H1 (cell line): ENCODE measurements around the gene IRF9. TPM values are rescaled to one million over a fixed set of nuclear protein-coding genes. Genes with fewer than 3 reads are reported as not detected.

Experiments used
- ASH2L ChIP-seq: fragments of 200-600, 300-600 bp; sonication (generic); IDR thresholded peaks from one replicate; pipeline ENCODE4 v1.7.1; 2017; ENCODE audit warnings: low read length
- ATF3 ChIP-seq: IDR thresholded peaks from 2 replicates; pipeline ENCODE4 v1.6.1; 2011; ENCODE audit warnings: low read depth, mild to moderate bottlenecking, low read length; ENCODE audit not compliant: insufficient read depth
- BCL11A ChIP-seq, 2 experiments: IDR thresholded peaks; one replicate each; pipeline ENCODE4 v1.6.1; 2011; ENCODE audit warnings: low read depth in 2 of 2, low read length in 2 of 2, mild to moderate bottlenecking in 2 of 2
- CBX5 ChIP-seq: fragments of 300-800, 300-1000 bp; sonication (generic); IDR thresholded peaks from 2 replicates; pipeline ENCODE4 v1.7.1; 2016; ENCODE audit warnings: antibody characterized with exemption, low read length, low read depth
- CREB1 ChIP-seq: IDR thresholded peaks from 2 replicates; pipeline ENCODE4 v1.6.1; 2012; ENCODE audit warnings: inconsistent platforms
- EZH2 ChIP-seq: fragments of 200-600 bp; sonication (generic); IDR thresholded peaks from 2 replicates; pipeline ENCODE4 v1.7.1; 2012; ENCODE audit warnings: low read depth, mild to moderate bottlenecking, moderate library complexity, low read length, inconsistent platforms; ENCODE audit not compliant: severe bottlenecking
- FOSL1 ChIP-seq: IDR thresholded peaks from 2 replicates; pipeline ENCODE4 v1.6.1; 2011; ENCODE audit warnings: mild to moderate bottlenecking, low read depth, low read length, moderate library complexity; ENCODE audit not compliant: insufficient read depth
- GTF2F1 ChIP-seq: IDR thresholded peaks from 2 replicates; pipeline ENCODE4 v1.6.1; 2012; ENCODE audit warnings: low read depth, low read length, improper control_type of control experiment, borderline replicate concordance
- HDAC2 ChIP-seq, 2 experiments: fragments of 300-600 bp in 1 of 2; sonication (generic) in 1 of 2; IDR thresholded peaks; 2 replicates each; pipeline ENCODE4 v1.6.1; 2011 to 2012; ENCODE audit warnings: low read depth in 2 of 2, low read length in 2 of 2, mild to moderate bottlenecking in 2 of 2, moderate library complexity in 2 of 2, borderline replicate concordance in 1 of 2, inconsistent platforms in 1 of 2
- JUND ChIP-seq: IDR thresholded peaks from 2 replicates; pipeline ENCODE4 v1.6.1; 2011; ENCODE audit warnings: mild to moderate bottlenecking, improper control_type of control experiment, low read length
- PHF8 ChIP-seq: fragments of 200-600 bp; sonication (generic); conservative IDR thresholded peaks from 2 replicates; pipeline ENCODE4 v1.7.1; 2012; ENCODE audit warnings: low read depth, mild to moderate bottlenecking, inconsistent platforms, low read length, moderate library complexity
- POLR2AphosphoS5 ChIP-seq: IDR thresholded peaks from 2 replicates; pipeline ENCODE4 v1.6.1; 2011; ENCODE audit warnings: low read depth, low read length
- RXRA ChIP-seq: IDR thresholded peaks from 2 replicates; pipeline ENCODE4 v1.6.1; 2011; ENCODE audit warnings: low read depth, mild to moderate bottlenecking, low read length, moderate library complexity; ENCODE audit not compliant: insufficient read depth
- SAP30 ChIP-seq: fragments of 300-600 bp; sonication (generic); IDR thresholded peaks from 2 replicates; pipeline ENCODE4 v1.7.1; 2012; ENCODE audit warnings: low read length, moderate library complexity, mild to moderate bottlenecking, inconsistent platforms; ENCODE audit not compliant: insufficient read depth, insufficient replicate concordance
- SIN3A ChIP-seq, 2 experiments: IDR thresholded peaks in 1 of 2; conservative IDR thresholded peaks in 1 of 2; 2 replicates each; pipeline ENCODE4 v1.6.1; 2011 to 2012; ENCODE audit warnings: low read length in 2 of 2, improper control_type of control experiment in 1 of 2, low read depth in 1 of 2, mild to moderate bottlenecking in 1 of 2
- SIX5 ChIP-seq: IDR thresholded peaks from 2 replicates; pipeline ENCODE4 v1.6.1; 2011; ENCODE audit warnings: mild to moderate bottlenecking, low read depth, low read length
- SP1 ChIP-seq: IDR thresholded peaks from 2 replicates; pipeline ENCODE4 v1.6.1; 2011; ENCODE audit warnings: low read depth, low read length
- SP2 ChIP-seq: IDR thresholded peaks from 2 replicates; pipeline ENCODE4 v1.6.1; 2012; ENCODE audit warnings: mild to moderate bottlenecking, low read length, inconsistent platforms
- SUZ12 ChIP-seq: fragments of 200-600 bp; sonication (generic); IDR thresholded peaks from 2 replicates; pipeline ENCODE4 v1.6.1; 2012; ENCODE audit warnings: mild to moderate bottlenecking, inconsistent platforms, low read length, moderate library complexity, mixed read lengths
- TBP ChIP-seq: IDR thresholded peaks from 2 replicates; pipeline ENCODE4 v1.6.1; 2011; ENCODE audit warnings: low read depth, low read length, improper control_type of control experiment
- ZNF274 ChIP-seq: IDR thresholded peaks from 2 replicates; pipeline ENCODE4 v1.7.0; 2012; ENCODE audit warnings: low read length, borderline replicate concordance; ENCODE audit errors: extremely low read depth
- polyA plus RNA-seq, 7 experiments: library from polyadenylated mRNA; depleted of rRNA in 3 of 7; stranded (reverse) in 5 of 7; unstranded in 2 of 7; fragments of >200 nt in 5 of 7; fragments of 200-250 nt in 2 of 7; gene quantifications; 1 replicate in 5 of 7; 2 replicates in 1 of 7; 4 replicates in 1 of 7; pipeline versions ENCODE4 v1.2.1 to v1.2.3, GENCODE V29; 2011 to 2013; ENCODE audit warnings: missing spikeins in 2 of 7, mixed read lengths in 2 of 7
- total RNA-seq: library from RNA; stranded (reverse); fragmentation: NEBNext Ultra II Directional; extraction: Animal tissue kit (Norgen Biotek cat#: 25700); gene quantifications from 2 replicates; pipeline ENCODE4 v1.2.1, GENCODE V29; 2021
- TF ChIP-seq, protein P1 (sequence below): IDR thresholded peaks from 2 replicates; pipeline ENCODE4 v1.6.1; 2012; ENCODE audit warnings: inconsistent platforms

Gene IRF9
- total and polyA plus RNA-seq, 2 of the 8 experiments (the other 6 are each of a cell fraction or from before 2014, with no cell fraction given) = 11.4 to 13.2 TPM

DNA sequence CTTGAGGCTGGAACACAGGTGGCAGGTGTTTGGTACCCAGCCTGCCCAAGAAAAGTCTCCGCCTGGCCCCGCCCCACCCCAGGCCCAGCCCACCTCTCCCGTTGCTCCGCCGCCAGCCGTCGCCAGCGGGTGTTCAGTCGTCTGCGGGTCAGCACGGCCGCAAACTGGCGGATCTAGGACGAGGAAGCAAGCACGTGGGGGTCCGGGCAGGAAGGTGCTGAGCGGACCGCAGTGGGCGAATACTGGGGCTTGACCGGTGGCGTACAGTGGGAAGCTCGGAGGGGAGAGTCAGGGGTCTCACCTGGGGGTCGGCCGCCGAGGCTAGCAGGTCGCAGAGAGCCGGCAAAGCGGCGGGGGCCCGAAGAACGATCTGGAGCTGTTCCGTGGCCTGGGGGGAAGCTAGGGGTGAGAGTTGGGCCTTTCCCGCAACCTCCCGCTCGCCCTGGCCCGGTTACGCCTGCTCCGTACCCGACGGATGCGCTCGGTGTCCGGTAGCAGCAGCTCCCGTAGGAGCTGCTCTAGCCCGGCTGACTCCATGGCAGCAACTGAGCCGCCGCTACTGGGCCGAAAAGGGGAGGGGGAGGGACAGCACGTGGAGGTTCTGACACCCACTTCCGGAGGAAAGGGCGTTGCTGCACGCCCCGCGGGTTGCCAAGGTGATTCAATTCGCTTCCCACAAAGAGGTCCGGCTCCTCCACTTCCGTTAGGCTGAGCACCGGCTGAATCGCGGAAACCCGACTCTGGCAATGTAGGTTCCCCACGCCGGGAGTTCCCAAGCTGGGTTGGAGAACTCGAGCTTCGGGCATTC is 27.4 kb downstream of the IRF9 start, which contains the start of gene IPO4 (continued):
- peak; percentile 78 for TF ChIP-seq POLR2AphosphoS5
- TF ChIP-seq CBX5 = no peak
- no peak for TF ChIP-seq SP2
- TF ChIP-seq EZH2 = no peak
- TF ChIP-seq TBP = peak; percentile 68; the same call in 1 of the 2 replicates
- peak; percentile 44; the same call in 1 of the 2 replicates for TF ChIP-seq SIX5
- peak; percentile 58; the same call in 1 of the 2 replicates for TF ChIP-seq CREB1
- peak; percentile 99 to 100 for TF ChIP-seq SIN3A (conservative IDR thresholded peaks at IDR 0.05 in 1 of 2, IDR thresholded peaks at IDR 0.05 in 1 of 2; ENCODE audit: low read depth in 1 of 2, low read length in 2 of 2)
- TF ChIP-seq SP1 = peak; percentile 93
- 0 out of 2 replicates have a peak, but pooled peaks have one; percentile 33 for TF ChIP-seq RXRA
- TF ChIP-seq SUZ12 = no peak
- TF ChIP-seq FOSL1 = no peak
- TF ChIP-seq SAP30 = peak; percentile 99
- 0 out of 2 replicates have a peak, but pooled peaks have one; percentile 61 for TF ChIP-seq GTF2F1
- no peak for TF ChIP-seq ATF3
- TF ChIP-seq, protein P1, sequence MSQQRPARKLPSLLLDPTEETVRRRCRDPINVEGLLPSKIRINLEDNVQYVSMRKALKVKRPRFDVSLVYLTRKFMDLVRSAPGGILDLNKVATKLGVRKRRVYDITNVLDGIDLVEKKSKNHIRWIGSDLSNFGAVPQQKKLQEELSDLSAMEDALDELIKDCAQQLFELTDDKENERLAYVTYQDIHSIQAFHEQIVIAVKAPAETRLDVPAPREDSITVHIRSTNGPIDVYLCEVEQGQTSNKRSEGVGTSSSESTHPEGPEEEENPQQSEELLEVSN = peak; percentile 42; the same call in 1 of the 2 replicates
- TF ChIP-seq ZNF274 = no peak
- peak; percentile 86 for TF ChIP-seq PHF8
- TF ChIP-seq ASH2L = peak; percentile 88
- TF ChIP-seq JUND = peak; percentile 53; the same call in 1 of the 2 replicates
- TF ChIP-seq HDAC2 (IDR thresholded peaks at IDR 0.05; ENCODE audit: borderline replicate concordance in 1 of 2, low read depth in 2 of 2, low read length in 2 of 2) = peak in 1 of 2 experiments; percentile 82; a peak in 3 of 4 replicates
- TF ChIP-seq BCL11A (IDR thresholded peaks at IDR 0.05; ENCODE audit: low read depth in 2 of 2, low read length in 2 of 2) = no peak
